OCI-LY3 (cell line): ENCODE data around the gene CDR2L.

Source experiments
- EZH2phosphoT487 ChIP-seq: fragments of 200-600 bp; shearing (Covaris generic); IDR thresholded peaks from 2 replicates; pipeline ENCODE4 v1.6.1; 2018; ENCODE audit warnings: antibody characterized with exemption, mixed run types, low read depth
- TF ChIP-seq, protein P1 (sequence below): fragments of 200-600, 300-600 bp; sonication (generic); IDR thresholded peaks from 2 replicates; pipeline ENCODE4 v1.5.1; 2014; ENCODE audit warnings: antibody characterized with exemption, low read length, low read depth

DNA sequence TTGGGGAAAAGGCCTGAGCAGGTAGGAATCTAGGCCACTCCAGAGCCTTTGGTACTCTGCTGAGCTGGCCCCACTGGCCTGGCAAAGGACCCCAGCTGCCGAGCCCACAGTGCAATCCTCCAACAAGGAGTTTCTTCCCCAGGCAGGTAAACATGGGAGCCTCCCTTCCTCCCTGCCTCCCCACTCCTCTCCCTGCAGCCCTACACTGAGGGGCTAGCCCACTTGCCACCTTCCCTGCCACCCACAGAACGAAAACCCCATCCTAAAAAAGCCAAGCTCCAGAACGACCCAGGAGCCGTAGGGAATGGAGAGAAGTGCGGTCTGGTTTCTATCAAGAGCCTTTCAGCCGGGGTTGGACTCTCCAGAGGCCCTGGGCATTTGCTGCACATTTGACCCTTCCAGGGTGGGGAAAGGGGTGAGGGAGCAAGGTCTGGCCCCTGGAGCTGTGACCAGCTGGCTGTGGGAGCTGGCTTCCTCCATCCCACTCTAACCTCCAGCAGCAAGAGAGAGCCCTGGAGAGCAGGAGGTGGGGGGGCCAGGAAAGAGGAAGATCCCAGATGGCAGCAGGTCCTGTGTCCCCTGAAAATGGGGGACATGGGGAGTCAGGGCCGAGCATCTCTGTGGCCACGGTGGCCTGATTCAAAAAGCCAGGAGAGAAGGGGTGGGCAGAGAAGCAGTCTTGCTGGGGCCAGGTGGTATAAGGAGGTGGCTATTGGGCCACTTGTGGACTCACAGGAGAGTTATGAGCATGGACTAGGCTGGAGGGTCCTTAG lies 16.2 kb upstream of the CDR2L start:
- TF ChIP-seq, protein P1, sequence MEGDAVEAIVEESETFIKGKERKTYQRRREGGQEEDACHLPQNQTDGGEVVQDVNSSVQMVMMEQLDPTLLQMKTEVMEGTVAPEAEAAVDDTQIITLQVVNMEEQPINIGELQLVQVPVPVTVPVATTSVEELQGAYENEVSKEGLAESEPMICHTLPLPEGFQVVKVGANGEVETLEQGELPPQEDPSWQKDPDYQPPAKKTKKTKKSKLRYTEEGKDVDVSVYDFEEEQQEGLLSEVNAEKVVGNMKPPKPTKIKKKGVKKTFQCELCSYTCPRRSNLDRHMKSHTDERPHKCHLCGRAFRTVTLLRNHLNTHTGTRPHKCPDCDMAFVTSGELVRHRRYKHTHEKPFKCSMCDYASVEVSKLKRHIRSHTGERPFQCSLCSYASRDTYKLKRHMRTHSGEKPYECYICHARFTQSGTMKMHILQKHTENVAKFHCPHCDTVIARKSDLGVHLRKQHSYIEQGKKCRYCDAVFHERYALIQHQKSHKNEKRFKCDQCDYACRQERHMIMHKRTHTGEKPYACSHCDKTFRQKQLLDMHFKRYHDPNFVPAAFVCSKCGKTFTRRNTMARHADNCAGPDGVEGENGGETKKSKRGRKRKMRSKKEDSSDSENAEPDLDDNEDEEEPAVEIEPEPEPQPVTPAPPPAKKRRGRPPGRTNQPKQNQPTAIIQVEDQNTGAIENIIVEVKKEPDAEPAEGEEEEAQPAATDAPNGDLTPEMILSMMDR = no peak
- no peak for TF ChIP-seq EZH2phosphoT487
